Trophoblast cell (in vitro differentiated cells and primary cell): Measurements from ENCODE around the gene RAC2.

Source experiments
- DNase-seq, 2 donors: peaks; one replicate each; pipeline ENCODE4 v3.0.0-alpha.2; 2016
- H2AFZ ChIP-seq: 2 replicates; pipeline ENCODE4 v1.6.1; 2013; ENCODE audit warnings: low read length, moderate library complexity, mild to moderate bottlenecking; ENCODE audit not compliant: insufficient read depth, poor library complexity
- H2AK5ac ChIP-seq: 2 replicates; pipeline ENCODE4 v1.6.1; 2013; ENCODE audit warnings: mild to moderate bottlenecking, low read length
- H2BK120ac ChIP-seq: 2 replicates; pipeline ENCODE4 v1.6.1; 2013; ENCODE audit warnings: low read length, mild to moderate bottlenecking, moderate library complexity; ENCODE audit not compliant: insufficient read depth, poor library complexity
- H2BK12ac ChIP-seq: 2 replicates; pipeline ENCODE4 v1.6.1; 2013; ENCODE audit warnings: mild to moderate bottlenecking, low read length, moderate library complexity
- H2BK5ac ChIP-seq: 2 replicates; pipeline ENCODE4 v1.6.1; 2013; ENCODE audit warnings: low read length, low read depth, moderate library complexity, mild to moderate bottlenecking; ENCODE audit not compliant: poor library complexity
- H3K14ac ChIP-seq: 2 replicates; pipeline ENCODE4 v1.6.1; 2013; ENCODE audit warnings: mild to moderate bottlenecking, low read length
- H3K18ac ChIP-seq: 2 replicates; pipeline ENCODE4 v1.6.1; 2013; ENCODE audit warnings: mild to moderate bottlenecking, low read length
- H3K23ac ChIP-seq: 2 replicates; pipeline ENCODE4 v1.6.1; 2013; ENCODE audit warnings: low read length
- H3K27ac ChIP-seq: 2 replicates; pipeline ENCODE4 v1.5.1; 2013; ENCODE audit warnings: low read depth, mild to moderate bottlenecking, inconsistent platforms, low read length, moderate library complexity
- H3K27me3 ChIP-seq: 2 replicates; pipeline ENCODE4 v1.6.1; 2013; ENCODE audit warnings: inconsistent platforms, mild to moderate bottlenecking, low read length, moderate library complexity; ENCODE audit not compliant: insufficient read depth
- H3K36me3 ChIP-seq, 2 experiments: 1 replicate in 1 of 2; 2 replicates in 1 of 2; pipeline ENCODE4 v1.6.1; 2013; ENCODE audit warnings: low read length in 2 of 2, mild to moderate bottlenecking in 2 of 2, moderate library complexity in 1 of 2; ENCODE audit not compliant: insufficient read depth in 2 of 2, control insufficient read depth in 1 of 2
- H3K4ac ChIP-seq: 2 replicates; pipeline ENCODE4 v1.6.1; 2013; ENCODE audit warnings: low read depth, mild to moderate bottlenecking, low read length, moderate library complexity
- H3K4me1 ChIP-seq, 2 experiments: 1 replicate in 1 of 2; 2 replicates in 1 of 2; pipeline ENCODE4 v1.6.1; 2013; ENCODE audit warnings: low read length in 2 of 2, mild to moderate bottlenecking in 2 of 2, moderate library complexity in 1 of 2; ENCODE audit not compliant: insufficient read depth in 2 of 2, control insufficient read depth in 1 of 2
- H3K4me2 ChIP-seq: 2 replicates; pipeline ENCODE4 v1.6.1; 2013; ENCODE audit warnings: inconsistent platforms, mild to moderate bottlenecking, low read length, moderate library complexity
- H3K4me3 ChIP-seq: 2 replicates; pipeline ENCODE4 v1.5.1; 2013; ENCODE audit warnings: mild to moderate bottlenecking, low read depth, low read length, inconsistent platforms
- H3K79me1 ChIP-seq: one replicate; pipeline ENCODE4 v1.6.1; 2013; ENCODE audit warnings: low read length
- H3K79me2 ChIP-seq: 2 replicates; pipeline ENCODE4 v1.6.1; 2013; ENCODE audit warnings: low read length, mild to moderate bottlenecking; ENCODE audit not compliant: control insufficient read depth, insufficient read depth, poor library complexity
- H3K9ac ChIP-seq: 2 replicates; pipeline ENCODE4 v1.6.1; 2013; ENCODE audit warnings: mild to moderate bottlenecking, low read length
- H3K9me3 ChIP-seq: 2 replicates; pipeline ENCODE4 v1.6.1; 2013; ENCODE audit warnings: low read depth, mild to moderate bottlenecking, control low read depth, inconsistent platforms, low read length; ENCODE audit not compliant: insufficient read depth
- H4K12ac ChIP-seq: 2 replicates; pipeline ENCODE4 v1.6.1; 2013; ENCODE audit warnings: low read depth, mild to moderate bottlenecking, low read length, moderate library complexity
- H4K8ac ChIP-seq: 2 replicates; pipeline ENCODE4 v1.6.1; 2013; ENCODE audit warnings: low read depth, mild to moderate bottlenecking, low read length, moderate library complexity
- H4K91ac ChIP-seq: one replicate; pipeline ENCODE4 v1.6.1; 2013; ENCODE audit warnings: low read depth, mild to moderate bottlenecking, low read length, moderate library complexity
- WGBS: extraction: QIAGEN DNeasy Blood & Tissue Kit; methylation state at CpG from one replicate; pipeline ENCODE4 v1.1.7; 2013; ENCODE audit warnings: missing lambda C conversion rate; ENCODE audit not compliant: insufficient read length, insufficient coverage; ENCODE audit errors: extremely low coverage; 5-methylcytosine and 5-hydroxymethylcytosine counted together

The RAC2 gene

DNA sequence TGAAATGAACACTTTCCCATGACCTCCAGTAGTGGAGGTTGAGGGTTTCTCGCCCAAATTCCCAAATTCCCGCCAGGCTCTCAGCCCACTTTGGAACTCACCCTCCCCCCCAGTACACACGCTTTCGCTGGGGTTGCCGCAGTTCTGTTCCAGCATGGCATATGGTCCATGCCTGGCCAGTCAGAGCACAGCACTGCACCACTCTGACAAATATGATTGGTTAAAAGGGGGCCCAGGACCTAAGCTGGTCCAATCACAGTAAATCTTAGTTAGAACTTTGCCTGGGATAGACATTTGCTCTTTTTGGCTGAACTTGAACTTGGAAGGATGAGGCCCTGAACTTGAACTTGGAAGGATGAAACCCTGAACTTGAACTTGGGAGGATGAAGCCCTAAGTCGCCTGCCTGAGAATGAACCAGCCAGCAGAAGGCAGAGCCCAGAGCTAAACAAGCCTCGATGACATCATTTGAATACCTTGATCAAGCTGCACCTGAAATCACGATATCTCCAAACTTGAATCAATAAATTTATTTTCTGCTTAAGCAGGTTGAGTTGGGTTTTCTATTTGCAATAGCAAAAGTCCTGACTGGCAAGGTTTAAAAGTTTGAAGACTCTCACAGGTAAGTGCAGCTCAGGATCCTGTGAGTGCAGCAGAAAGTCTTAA lies 19.2 kb downstream of the RAC2 start:
- DNase-seq = no peak
- WGBS = no CpG with 5 or more reads among the region's 8 CpGs
- Histone ChIP-seq H3K4me1 (peaks cover 0 to 5% of the 10 kb centered on the region in 2 experiments), H4K91ac (no peak overlapping the region), H3K4me3 (no peak overlapping the region), H2AFZ (no peak overlapping the region), H3K4me2 (no peak overlapping the region), H3K36me3 (no peaks in the 10 kb centered on the region), H3K9ac (no peak overlapping the region), H2BK5ac (no peak overlapping the region), H3K79me2 (no peaks in the 10 kb centered on the region), H2BK120ac (no peak overlapping the region), H3K79me1 (no peaks in the 10 kb centered on the region), H3K14ac (no peak overlapping the region), H3K4ac (no peak overlapping the region), H3K23ac (no peak overlapping the region), H3K27me3 (no peaks in the 10 kb centered on the region), H2AK5ac (no peak overlapping the region), H2BK12ac (no peak overlapping the region), H3K9me3 (peaks cover 2% of the 10 kb centered on the region), H3K27ac (no peak overlapping the region), H4K12ac (no peak overlapping the region), H3K18ac (no peak overlapping the region), H4K8ac (no peak overlapping the region)

- no peak for DNase-seq
- no peaks in the 10 kb centered on the region for H3K27me3 ChIP-seq
- no peak overlapping the region for H3K4me3 ChIP-seq
- H4K12ac ChIP-seq = no peak overlapping the region
- H3K79me1 ChIP-seq = no peaks in the 10 kb centered on the region
- no peak overlapping the region for H3K4ac ChIP-seq
- H3K23ac ChIP-seq = no peak overlapping the region
- H3K9me3 ChIP-seq = peaks cover 2% of the 10 kb centered on the region
- H2BK5ac ChIP-seq = no peak overlapping the region
- no CpG with 5 or more reads among the region's 3 CpGs for WGBS
- H2AFZ ChIP-seq = no peak overlapping the region
- H2BK120ac ChIP-seq = no peak overlapping the region
- H3K18ac ChIP-seq = no peak overlapping the region
- peaks cover 0 to 5% of the 10 kb centered on the region in 2 experiments for H3K4me1 ChIP-seq
- no peaks in the 10 kb centered on the region for H3K36me3 ChIP-seq
- no peak overlapping the region for H4K91ac ChIP-seq
- no peak overlapping the region for H3K27ac ChIP-seq
- no peak overlapping the region for H2AK5ac ChIP-seq
- no peak overlapping the region for H2BK12ac ChIP-seq
- H4K8ac ChIP-seq = no peak overlapping the region
- no peak overlapping the region for H3K9ac ChIP-seq
- no peak overlapping the region for H3K4me2 ChIP-seq
- H3K79me2 ChIP-seq = no peaks in the 10 kb centered on the region
- no peak overlapping the region for H3K14ac ChIP-seq
Observed at GRCh38 chr22:37223965-37224551, 20.0 kb downstream of the RAC2 start.

GRCh38 chr22:37222440-37222971 lies 21.6 kb downstream of the RAC2 start:
- Histone ChIP-seq H4K12ac (no peak overlapping the region), H3K79me1 (no peaks in the 10 kb centered on the region), H4K8ac (no peak overlapping the region), H3K4me1 (no peaks in the 10 kb centered on the region), H3K27ac (no peak overlapping the region), H3K23ac (no peak overlapping the region), H3K4me3 (no peak overlapping the region), H3K36me3 (no peaks in the 10 kb centered on the region), H3K4ac (no peak overlapping the region), H3K27me3 (no peaks in the 10 kb centered on the region), H3K9me3 (peaks cover 3% of the 10 kb centered on the region), H2AFZ (no peak overlapping the region), H3K18ac (no peak overlapping the region), H2BK12ac (no peak overlapping the region), H2AK5ac (no peak overlapping the region), H3K4me2 (no peak overlapping the region), H4K91ac (no peak overlapping the region), H3K14ac (no peak overlapping the region), H2BK5ac (no peak overlapping the region), H2BK120ac (no peak overlapping the region), H3K79me2 (no peaks in the 10 kb centered on the region), H3K9ac (no peak overlapping the region)
- DNase-seq = no peak
- WGBS = no CpG with 5 or more reads among the region's 8 CpGs

GRCh38 chr22:37221424-37222333 lies 22.4 kb downstream of the RAC2 start:
- Histone ChIP-seq H3K79me1 (no peaks in the 10 kb centered on the region), H3K4me3 (no peak overlapping the region), H4K12ac (no peak overlapping the region), H4K8ac (no peak overlapping the region), H3K14ac (no peak overlapping the region), H3K9me3 (peaks cover 3% of the 10 kb centered on the region), H3K27ac (no peak overlapping the region), H4K91ac (no peak overlapping the region), H3K27me3 (no peaks in the 10 kb centered on the region), H2BK120ac (no peak overlapping the region), H2AK5ac (no peak overlapping the region), H3K36me3 (no peaks in the 10 kb centered on the region), H3K4me2 (no peak overlapping the region), H2AFZ (no peak overlapping the region), H2BK5ac (no peak overlapping the region), H3K18ac (no peak overlapping the region), H3K4me1 (no peaks in the 10 kb centered on the region), H3K4ac (no peak overlapping the region), H3K79me2 (no peaks in the 10 kb centered on the region), H3K23ac (no peak overlapping the region), H2BK12ac (no peak overlapping the region), H3K9ac (no peak overlapping the region)
- no peak for DNase-seq
- no CpG with 5 or more reads among the region's 10 CpGs for WGBS
